GM19438 (cell line): Measurements from ENCODE around the gene CNKSR3.

Experiments
- ATAC-seq: cut with Tn5 transposase; IDR thresholded peaks from one replicate; pipeline ENCODE4 v1.9.1; 2021; ENCODE audit warnings: low read depth; ENCODE audit not compliant: unreplicated experiment

Gene CNKSR3

GRCh38 chr6:154481521-154482013, 28.9 kb downstream of the CNKSR3 start:
- ATAC-seq: no peak

- ATAC-seq: no peak
Observed at GRCh38 chr6:154479771-154480639, 30.5 kb downstream of the CNKSR3 start.

- no peak for ATAC-seq
Observed at GRCh38 chr6:154479351-154479769, 31.1 kb downstream of the CNKSR3 start.

- no peak for ATAC-seq
Observed at GRCh38 chr6:154478701-154479060, 31.8 kb downstream of the CNKSR3 start.

- ATAC-seq: no peak
Observed at GRCh38 chr6:154478021-154478700, 32.3 kb downstream of the CNKSR3 start.

- no peak for ATAC-seq
Observed at GRCh38 chr6:154476494-154476893, 34.0 kb downstream of the CNKSR3 start.

GRCh38 chr6:154474648-154475428, 35.6 kb downstream of the CNKSR3 start:
- no peak for ATAC-seq

- ATAC-seq: no peak
Observed at GRCh38 chr6:154473324-154473723, 37.2 kb downstream of the CNKSR3 start.

GRCh38 chr6:154471609-154472362, 38.7 kb downstream of the CNKSR3 start:
- no peak for ATAC-seq

GRCh38 chr6:154469306-154469935, 41.1 kb downstream of the CNKSR3 start:
- no peak for ATAC-seq

GRCh38 chr6:154468760-154469159, 41.7 kb downstream of the CNKSR3 start:
- no peak for ATAC-seq

GRCh38 chr6:154466971-154467679, 43.4 kb downstream of the CNKSR3 start:
- ATAC-seq: no peak

GRCh38 chr6:154466139-154466538, 44.3 kb downstream of the CNKSR3 start:
- ATAC-seq: no peak

- ATAC-seq: no peak
Observed at GRCh38 chr6:154463573-154464419, 46.7 kb downstream of the CNKSR3 start.

- ATAC-seq: no peak
Observed at GRCh38 chr6:154462425-154462824, 48.1 kb downstream of the CNKSR3 start.

- no peak for ATAC-seq
Observed at GRCh38 chr6:154461348-154461747, 49.1 kb downstream of the CNKSR3 start.

GRCh38 chr6:154460306-154461071, 50.0 kb downstream of the CNKSR3 start:
- no peak for ATAC-seq

- no peak for ATAC-seq
Observed at GRCh38 chr6:154459513-154459912, 51.0 kb downstream of the CNKSR3 start.
